HFFc6 (cell line): ENCODE measurements around the gene CADM4. TPM values are rescaled to one million over a fixed set of nuclear protein-coding genes. Genes with fewer than 3 reads are reported as not detected.
"Not testable (repeated sequence)": the region's sequence is repeated elsewhere in the genome, so short reads cannot be mapped to it uniquely, and the experiment has no call there.

Experiments used
- DNase-seq: peaks from one replicate; pipeline ENCODE4 v3.0.0-alpha.2; 2018
- H3K27ac Mint-ChIP-seq: 2 replicates; pipeline ENCODE4 v1.8.0; 2020; ENCODE audit warnings: mild to moderate bottlenecking, mixed read lengths
- H3K27me3 Mint-ChIP-seq: 2 replicates; pipeline ENCODE4 v1.8.0; 2021; ENCODE audit warnings: mild to moderate bottlenecking, moderate library complexity, mixed read lengths; ENCODE audit not compliant: insufficient read depth
- H3K36me3 Mint-ChIP-seq: 2 replicates; pipeline ENCODE4 v1.8.0; 2021; ENCODE audit warnings: low read depth, mixed read lengths
- H3K4me1 Mint-ChIP-seq: 2 replicates; pipeline ENCODE4 v1.8.0; 2020; ENCODE audit warnings: low read depth, mixed read lengths
- H3K4me3 Mint-ChIP-seq: 2 replicates; pipeline ENCODE4 v1.8.0; 2020; ENCODE audit warnings: mild to moderate bottlenecking, moderate library complexity, mixed read lengths
- H3K9me3 Mint-ChIP-seq: 2 replicates; pipeline ENCODE4 v1.8.0; 2020; ENCODE audit warnings: mild to moderate bottlenecking, mixed read lengths
- CTCF ChIP-seq: fragments of 200-600 bp; sonication (generic); IDR thresholded peaks from 2 replicates; pipeline ENCODE4 v1.5.0; 2021; ENCODE audit warnings: antibody characterized with exemption, mild to moderate bottlenecking
- total RNA-seq, 6 experiments: library from RNA; stranded (reverse); fragmentation: NEBNext Ultra II Directional; extraction: Animal tissue kit (Norgen Biotek cat#: 25700); gene quantifications; 2 replicates in 1 of 6; 3 replicates in 5 of 6; pipeline ENCODE4 v1.2.3, GENCODE V29; 2021

CADM4 gene
- total RNA-seq, 6 experiments from 2014 or later = 0.43 to 1.3 (median 0.82) TPM

GRCh38 chr19:43638214-43638994 lies 1.2 kb downstream of the CADM4 start:
- Mint-ChIP-seq H3K27ac (no peak overlapping the region), H3K9me3 (no peaks in the 10 kb centered on the region), H3K4me1 (peaks cover 8% of the 10 kb centered on the region; the same call in 1 of the 2 replicates), H3K36me3 (no peaks in the 10 kb centered on the region), H3K27me3 (peaks cover 30% of the 10 kb centered on the region), H3K4me3 (peak overlapping the region; percentile 69; the same call in 1 of the 2 replicates)
- no peak for DNase-seq
- no peak for TF ChIP-seq CTCF

GRCh38 chr19:43636121-43636683 lies 3.4 kb downstream of the CADM4 start:
- Mint-ChIP-seq H3K27ac (no peak overlapping the region), H3K36me3 (no peaks in the 10 kb centered on the region), H3K4me1 (peaks cover 8% of the 10 kb centered on the region; the same call in 1 of the 2 replicates), H3K9me3 (no peaks in the 10 kb centered on the region), H3K4me3 (no peak overlapping the region), H3K27me3 (peaks cover 34% of the 10 kb centered on the region)
- DNase-seq = no peak
- TF ChIP-seq CTCF = no peak

GRCh38 chr19:43635561-43635940 lies 4.1 kb downstream of the CADM4 start:
- not testable (repeated sequence) for H3K36me3 Mint-ChIP-seq, H3K27ac Mint-ChIP-seq, H3K4me1 Mint-ChIP-seq, H3K9me3 Mint-ChIP-seq, DNase-seq
- Mint-ChIP-seq H3K27me3 (peaks cover 31% of the 10 kb centered on the region), H3K4me3 (peak overlapping the region; percentile 53; the same call in 1 of the 2 replicates)

- H3K27me3 Mint-ChIP-seq = peaks cover 28% of the 10 kb centered on the region
- no peaks in the 10 kb centered on the region for H3K9me3 Mint-ChIP-seq
- no peak for DNase-seq
- peak overlapping the region; percentile 53; the same call in 1 of the 2 replicates for H3K4me3 Mint-ChIP-seq
- peaks cover 8% of the 10 kb centered on the region; the same call in 1 of the 2 replicates for H3K4me1 Mint-ChIP-seq
- H3K36me3 Mint-ChIP-seq = no peaks in the 10 kb centered on the region
- peak overlapping the region; percentile 38; the same call in 1 of the 2 replicates for H3K27ac Mint-ChIP-seq
- no peak for TF ChIP-seq CTCF
Measured at GRCh38 chr19:43634872-43635560, 4.6 kb downstream of the CADM4 start.

GRCh38 chr19:43634506-43634871 lies 5.2 kb downstream of the CADM4 start:
- no peaks in the 10 kb centered on the region for H3K36me3 Mint-ChIP-seq
- H3K4me1 Mint-ChIP-seq = peaks cover 8% of the 10 kb centered on the region; the same call in 1 of the 2 replicates
- no peak overlapping the region for H3K27ac Mint-ChIP-seq
- no peaks in the 10 kb centered on the region for H3K9me3 Mint-ChIP-seq
- no peak for DNase-seq
- TF ChIP-seq CTCF = no peak
- H3K27me3 Mint-ChIP-seq = peaks cover 26% of the 10 kb centered on the region
- H3K4me3 Mint-ChIP-seq = no peak overlapping the region; the same call in 1 of the 2 replicates
